ENCODE measurements around the gene LRRC63. TPM values are rescaled to one million over a fixed set of nuclear protein-coding genes. Genes with fewer than 3 reads are reported as not detected.

LRRC63 gene
- total and polyA plus RNA-seq, 9 of the 15 experiments (the other 6 are each of a cell fraction or from before 2014, with no cell fraction given) = 0.07 to 0.41 (median 0.24) TPM; not detected in 1

DNA sequence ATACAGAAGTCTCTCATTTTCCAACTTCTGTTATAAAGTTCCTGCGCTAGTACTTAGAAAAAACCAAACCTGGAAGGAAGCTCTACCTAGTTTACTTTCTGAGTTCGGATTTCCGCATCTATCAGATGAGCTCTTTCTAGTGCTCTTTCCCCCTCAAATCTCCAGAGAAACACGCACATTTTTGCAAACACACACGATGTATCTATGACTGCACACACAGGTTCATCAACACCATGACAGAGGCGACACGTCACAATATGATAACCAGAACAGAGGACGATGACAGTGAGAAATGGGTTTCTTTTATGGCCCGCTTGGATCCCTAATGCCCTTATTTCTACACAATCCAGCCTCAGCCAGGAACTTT lies 629 bp upstream of the LRRC63 start (continued):
- TF ChIP-seq, protein P1, sequence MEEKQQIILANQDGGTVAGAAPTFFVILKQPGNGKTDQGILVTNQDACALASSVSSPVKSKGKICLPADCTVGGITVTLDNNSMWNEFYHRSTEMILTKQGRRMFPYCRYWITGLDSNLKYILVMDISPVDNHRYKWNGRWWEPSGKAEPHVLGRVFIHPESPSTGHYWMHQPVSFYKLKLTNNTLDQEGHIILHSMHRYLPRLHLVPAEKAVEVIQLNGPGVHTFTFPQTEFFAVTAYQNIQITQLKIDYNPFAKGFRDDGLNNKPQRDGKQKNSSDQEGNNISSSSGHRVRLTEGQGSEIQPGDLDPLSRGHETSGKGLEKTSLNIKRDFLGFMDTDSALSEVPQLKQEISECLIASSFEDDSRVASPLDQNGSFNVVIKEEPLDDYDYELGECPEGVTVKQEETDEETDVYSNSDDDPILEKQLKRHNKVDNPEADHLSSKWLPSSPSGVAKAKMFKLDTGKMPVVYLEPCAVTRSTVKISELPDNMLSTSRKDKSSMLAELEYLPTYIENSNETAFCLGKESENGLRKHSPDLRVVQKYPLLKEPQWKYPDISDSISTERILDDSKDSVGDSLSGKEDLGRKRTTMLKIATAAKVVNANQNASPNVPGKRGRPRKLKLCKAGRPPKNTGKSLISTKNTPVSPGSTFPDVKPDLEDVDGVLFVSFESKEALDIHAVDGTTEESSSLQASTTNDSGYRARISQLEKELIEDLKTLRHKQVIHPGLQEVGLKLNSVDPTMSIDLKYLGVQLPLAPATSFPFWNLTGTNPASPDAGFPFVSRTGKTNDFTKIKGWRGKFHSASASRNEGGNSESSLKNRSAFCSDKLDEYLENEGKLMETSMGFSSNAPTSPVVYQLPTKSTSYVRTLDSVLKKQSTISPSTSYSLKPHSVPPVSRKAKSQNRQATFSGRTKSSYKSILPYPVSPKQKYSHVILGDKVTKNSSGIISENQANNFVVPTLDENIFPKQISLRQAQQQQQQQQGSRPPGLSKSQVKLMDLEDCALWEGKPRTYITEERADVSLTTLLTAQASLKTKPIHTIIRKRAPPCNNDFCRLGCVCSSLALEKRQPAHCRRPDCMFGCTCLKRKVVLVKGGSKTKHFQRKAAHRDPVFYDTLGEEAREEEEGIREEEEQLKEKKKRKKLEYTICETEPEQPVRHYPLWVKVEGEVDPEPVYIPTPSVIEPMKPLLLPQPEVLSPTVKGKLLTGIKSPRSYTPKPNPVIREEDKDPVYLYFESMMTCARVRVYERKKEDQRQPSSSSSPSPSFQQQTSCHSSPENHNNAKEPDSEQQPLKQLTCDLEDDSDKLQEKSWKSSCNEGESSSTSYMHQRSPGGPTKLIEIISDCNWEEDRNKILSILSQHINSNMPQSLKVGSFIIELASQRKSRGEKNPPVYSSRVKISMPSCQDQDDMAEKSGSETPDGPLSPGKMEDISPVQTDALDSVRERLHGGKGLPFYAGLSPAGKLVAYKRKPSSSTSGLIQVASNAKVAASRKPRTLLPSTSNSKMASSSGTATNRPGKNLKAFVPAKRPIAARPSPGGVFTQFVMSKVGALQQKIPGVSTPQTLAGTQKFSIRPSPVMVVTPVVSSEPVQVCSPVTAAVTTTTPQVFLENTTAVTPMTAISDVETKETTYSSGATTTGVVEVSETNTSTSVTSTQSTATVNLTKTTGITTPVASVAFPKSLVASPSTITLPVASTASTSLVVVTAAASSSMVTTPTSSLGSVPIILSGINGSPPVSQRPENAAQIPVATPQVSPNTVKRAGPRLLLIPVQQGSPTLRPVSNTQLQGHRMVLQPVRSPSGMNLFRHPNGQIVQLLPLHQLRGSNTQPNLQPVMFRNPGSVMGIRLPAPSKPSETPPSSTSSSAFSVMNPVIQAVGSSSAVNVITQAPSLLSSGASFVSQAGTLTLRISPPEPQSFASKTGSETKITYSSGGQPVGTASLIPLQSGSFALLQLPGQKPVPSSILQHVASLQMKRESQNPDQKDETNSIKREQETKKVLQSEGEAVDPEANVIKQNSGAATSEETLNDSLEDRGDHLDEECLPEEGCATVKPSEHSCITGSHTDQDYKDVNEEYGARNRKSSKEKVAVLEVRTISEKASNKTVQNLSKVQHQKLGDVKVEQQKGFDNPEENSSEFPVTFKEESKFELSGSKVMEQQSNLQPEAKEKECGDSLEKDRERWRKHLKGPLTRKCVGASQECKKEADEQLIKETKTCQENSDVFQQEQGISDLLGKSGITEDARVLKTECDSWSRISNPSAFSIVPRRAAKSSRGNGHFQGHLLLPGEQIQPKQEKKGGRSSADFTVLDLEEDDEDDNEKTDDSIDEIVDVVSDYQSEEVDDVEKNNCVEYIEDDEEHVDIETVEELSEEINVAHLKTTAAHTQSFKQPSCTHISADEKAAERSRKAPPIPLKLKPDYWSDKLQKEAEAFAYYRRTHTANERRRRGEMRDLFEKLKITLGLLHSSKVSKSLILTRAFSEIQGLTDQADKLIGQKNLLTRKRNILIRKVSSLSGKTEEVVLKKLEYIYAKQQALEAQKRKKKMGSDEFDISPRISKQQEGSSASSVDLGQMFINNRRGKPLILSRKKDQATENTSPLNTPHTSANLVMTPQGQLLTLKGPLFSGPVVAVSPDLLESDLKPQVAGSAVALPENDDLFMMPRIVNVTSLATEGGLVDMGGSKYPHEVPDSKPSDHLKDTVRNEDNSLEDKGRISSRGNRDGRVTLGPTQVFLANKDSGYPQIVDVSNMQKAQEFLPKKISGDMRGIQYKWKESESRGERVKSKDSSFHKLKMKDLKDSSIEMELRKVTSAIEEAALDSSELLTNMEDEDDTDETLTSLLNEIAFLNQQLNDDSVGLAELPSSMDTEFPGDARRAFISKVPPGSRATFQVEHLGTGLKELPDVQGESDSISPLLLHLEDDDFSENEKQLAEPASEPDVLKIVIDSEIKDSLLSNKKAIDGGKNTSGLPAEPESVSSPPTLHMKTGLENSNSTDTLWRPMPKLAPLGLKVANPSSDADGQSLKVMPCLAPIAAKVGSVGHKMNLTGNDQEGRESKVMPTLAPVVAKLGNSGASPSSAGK (IDR thresholded peaks at IDR 0.05) = peak; percentile 61
- TF ChIP-seq ESRRB (CRISPR knock-in tag; IDR thresholded peaks at IDR 0.05; ENCODE audit: borderline replicate concordance) (no peak), SMARCE1 (IDR thresholded peaks at IDR 0.05) (peak; percentile 33; the same call in 1 of the 2 replicates), GTF2F1 (IDR thresholded peaks at IDR 0.05; ENCODE audit: low read depth, low read length) (no peak), ZNF717 (CRISPR knock-in tag; IDR thresholded peaks at IDR 0.05) (no peak), HLTF (IDR thresholded peaks at IDR 0.05) (no peak), KAT8 (IDR thresholded peaks at IDR 0.05; ENCODE audit: low read depth) (no peak), JUN (IDR thresholded peaks at IDR 0.05; ENCODE audit: borderline replicate concordance, low read depth, low read length) (no peak), JUN (CRISPR knock-in tag; IDR thresholded peaks at IDR 0.05; ENCODE audit: borderline replicate concordance) (no peak)
- TF ChIP-seq, protein P2, sequence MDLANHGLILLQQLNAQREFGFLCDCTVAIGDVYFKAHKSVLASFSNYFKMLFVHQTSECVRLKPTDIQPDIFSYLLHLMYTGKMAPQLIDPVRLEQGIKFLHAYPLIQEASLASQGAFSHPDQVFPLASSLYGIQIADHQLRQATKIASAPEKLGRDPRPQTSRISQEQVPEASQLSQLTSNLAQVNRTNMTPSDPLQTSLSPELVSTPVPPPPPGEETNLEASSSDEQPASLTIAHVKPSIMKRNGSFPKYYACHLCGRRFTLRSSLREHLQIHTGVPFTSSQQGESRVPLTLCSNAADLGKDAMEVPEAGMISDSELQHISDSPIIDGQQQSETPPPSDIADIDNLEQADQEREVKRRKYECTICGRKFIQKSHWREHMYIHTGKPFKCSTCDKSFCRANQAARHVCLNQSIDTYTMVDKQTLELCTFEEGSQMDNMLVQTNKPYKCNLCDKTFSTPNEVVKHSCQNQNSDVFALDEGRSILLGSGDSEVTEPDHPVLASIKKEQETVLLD (IDR thresholded peaks at IDR 0.05) = 0 out of 2 replicates have a peak, but pooled peaks have one; percentile 25
- TF ChIP-seq, protein P3, sequence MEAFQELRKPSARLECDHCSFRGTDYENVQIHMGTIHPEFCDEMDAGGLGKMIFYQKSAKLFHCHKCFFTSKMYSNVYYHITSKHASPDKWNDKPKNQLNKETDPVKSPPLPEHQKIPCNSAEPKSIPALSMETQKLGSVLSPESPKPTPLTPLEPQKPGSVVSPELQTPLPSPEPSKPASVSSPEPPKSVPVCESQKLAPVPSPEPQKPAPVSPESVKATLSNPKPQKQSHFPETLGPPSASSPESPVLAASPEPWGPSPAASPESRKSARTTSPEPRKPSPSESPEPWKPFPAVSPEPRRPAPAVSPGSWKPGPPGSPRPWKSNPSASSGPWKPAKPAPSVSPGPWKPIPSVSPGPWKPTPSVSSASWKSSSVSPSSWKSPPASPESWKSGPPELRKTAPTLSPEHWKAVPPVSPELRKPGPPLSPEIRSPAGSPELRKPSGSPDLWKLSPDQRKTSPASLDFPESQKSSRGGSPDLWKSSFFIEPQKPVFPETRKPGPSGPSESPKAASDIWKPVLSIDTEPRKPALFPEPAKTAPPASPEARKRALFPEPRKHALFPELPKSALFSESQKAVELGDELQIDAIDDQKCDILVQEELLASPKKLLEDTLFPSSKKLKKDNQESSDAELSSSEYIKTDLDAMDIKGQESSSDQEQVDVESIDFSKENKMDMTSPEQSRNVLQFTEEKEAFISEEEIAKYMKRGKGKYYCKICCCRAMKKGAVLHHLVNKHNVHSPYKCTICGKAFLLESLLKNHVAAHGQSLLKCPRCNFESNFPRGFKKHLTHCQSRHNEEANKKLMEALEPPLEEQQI (IDR thresholded peaks at IDR 0.05) = 0 out of 2 replicates have a peak, but pooled peaks have one; percentile 39
- TF ChIP-seq, protein P4, sequence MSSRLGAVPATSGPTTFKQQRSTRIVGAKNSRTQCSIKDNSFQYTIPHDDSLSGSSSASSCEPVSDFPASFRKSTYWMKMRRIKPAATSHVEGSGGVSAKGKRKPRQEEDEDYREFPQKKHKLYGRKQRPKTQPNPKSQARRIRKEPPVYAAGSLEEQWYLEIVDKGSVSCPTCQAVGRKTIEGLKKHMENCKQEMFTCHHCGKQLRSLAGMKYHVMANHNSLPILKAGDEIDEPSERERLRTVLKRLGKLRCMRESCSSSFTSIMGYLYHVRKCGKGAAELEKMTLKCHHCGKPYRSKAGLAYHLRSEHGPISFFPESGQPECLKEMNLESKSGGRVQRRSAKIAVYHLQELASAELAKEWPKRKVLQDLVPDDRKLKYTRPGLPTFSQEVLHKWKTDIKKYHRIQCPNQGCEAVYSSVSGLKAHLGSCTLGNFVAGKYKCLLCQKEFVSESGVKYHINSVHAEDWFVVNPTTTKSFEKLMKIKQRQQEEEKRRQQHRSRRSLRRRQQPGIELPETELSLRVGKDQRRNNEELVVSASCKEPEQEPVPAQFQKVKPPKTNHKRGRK (tag; IDR thresholded peaks at IDR 0.05) = no peak

Data from K562 (cell line).